Transverse colon (tissue), 4 donors: ENCODE results near the gene TUBG2. TPM values are rescaled to one million over a fixed set of nuclear protein-coding genes. Genes with fewer than 3 reads are reported as not detected.

ENCODE experiments used
- DNase-seq: peaks from one replicate; pipeline ENCODE4 v3.0.0-alpha.2; 2019
- H3K27ac ChIP-seq, 4 donors: fragments of 200-600 bp; sonication (generic); 2 replicates each; pipeline ENCODE4 v1.5.1; 2016 to 2018; ENCODE audit warnings: inconsistent platforms in 4 of 4
- H3K27me3 ChIP-seq: fragments of 200-600 bp; sonication (generic); 2 replicates; pipeline ENCODE4 v1.5.1; 2017; ENCODE audit warnings: inconsistent platforms
- H3K36me3 ChIP-seq, 4 donors: fragments of 200-600 bp; sonication (generic); 2 replicates each; pipeline ENCODE4 v1.5.1; 2017 to 2019; ENCODE audit warnings: inconsistent platforms in 4 of 4
- H3K4me1 ChIP-seq, 4 donors: fragments of 200-600 bp; sonication (generic); 2 replicates each; pipeline ENCODE4 v1.5.1; 2017 to 2020; ENCODE audit warnings: inconsistent platforms in 4 of 4
- H3K4me3 ChIP-seq, 4 donors: fragments of 200-600 bp; sonication (generic); 1 replicate in 1 of 4; 2 replicates in 3 of 4; pipeline versions ENCODE4 v1.5.1 to v1.6.1; 2017 to 2019; ENCODE audit warnings: inconsistent platforms in 4 of 4
- H3K9me3 ChIP-seq, 2 donors: fragments of 200-600 bp; sonication (generic); 2 replicates each; pipeline ENCODE4 v1.5.1; 2017 to 2019; ENCODE audit warnings: inconsistent platforms in 2 of 2
- EP300 ChIP-seq: sonication (generic); formaldehyde crosslinking; IDR thresholded peaks from one replicate; pipeline ENCODE4 v1.6.1; 2017; ENCODE audit warnings: antibody characterized with exemption, low read depth
- POLR2A ChIP-seq: fragments of 450-650 bp; IDR thresholded peaks from one replicate; pipeline ENCODE4 v1.6.1; 2016; ENCODE audit warnings: antibody characterized with exemption, mild to moderate bottlenecking, moderate library complexity
- POLR2AphosphoS5 ChIP-seq, 3 donors: sonication (generic); formaldehyde crosslinking; IDR thresholded peaks; one replicate each; pipeline ENCODE4 v1.6.1; 2016; ENCODE audit warnings: antibody characterized with exemption in 3 of 3
- WGBS, 2 donors: methylation state at CpG; one replicate each; pipeline ENCODE4 v1.1.5; 2018; ENCODE audit warnings: low coverage in 1 of 2; 5-methylcytosine and 5-hydroxymethylcytosine counted together
- in situ Hi-C, 4 donors: fragments of 200-750 bp; cut with MboI; loops; one replicate each; pipeline versions ENCODE4 v1.15.0 to v1.15.1; 2017; ENCODE audit warnings: low sequenced_read_pairs in 3 of 4, low pct_ligation_motif_present in 1 of 4, low pct_unique_long_range_greater_than_20kb in 1 of 4
- intact Hi-C: fragments of 100-400 bp; cut with DNase I; formaldehyde crosslinking; loops from one replicate; pipeline ENCODE4 v1.15.1; 2023; ENCODE audit warnings: low total_unique reads
- total RNA-seq, 4 donors: library from RNA; depleted of rRNA; stranded (reverse); fragments of >200 nt; gene quantifications; one replicate each; pipeline ENCODE4 v1.1.0, GENCODE V29; 2016
- TF ChIP-seq, protein P1 (sequence below), 5 experiments: fragments of 200-600 bp in 3 of 5; fragments of 450-650 bp in 2 of 5; sonication (generic) in 3 of 5; IDR thresholded peaks; 1 replicate in 2 of 5; 2 replicates in 3 of 5; pipeline ENCODE4 v1.5.1; 2016 to 2017; ENCODE audit warnings: antibody characterized with exemption in 5 of 5, inconsistent platforms in 3 of 5, mild to moderate bottlenecking in 2 of 5, moderate library complexity in 1 of 5

Gene TUBG2
- total RNA-seq, 4 donors from 2014 or later: 9.6 to 53.1 (median 26.7) TPM

DNA sequence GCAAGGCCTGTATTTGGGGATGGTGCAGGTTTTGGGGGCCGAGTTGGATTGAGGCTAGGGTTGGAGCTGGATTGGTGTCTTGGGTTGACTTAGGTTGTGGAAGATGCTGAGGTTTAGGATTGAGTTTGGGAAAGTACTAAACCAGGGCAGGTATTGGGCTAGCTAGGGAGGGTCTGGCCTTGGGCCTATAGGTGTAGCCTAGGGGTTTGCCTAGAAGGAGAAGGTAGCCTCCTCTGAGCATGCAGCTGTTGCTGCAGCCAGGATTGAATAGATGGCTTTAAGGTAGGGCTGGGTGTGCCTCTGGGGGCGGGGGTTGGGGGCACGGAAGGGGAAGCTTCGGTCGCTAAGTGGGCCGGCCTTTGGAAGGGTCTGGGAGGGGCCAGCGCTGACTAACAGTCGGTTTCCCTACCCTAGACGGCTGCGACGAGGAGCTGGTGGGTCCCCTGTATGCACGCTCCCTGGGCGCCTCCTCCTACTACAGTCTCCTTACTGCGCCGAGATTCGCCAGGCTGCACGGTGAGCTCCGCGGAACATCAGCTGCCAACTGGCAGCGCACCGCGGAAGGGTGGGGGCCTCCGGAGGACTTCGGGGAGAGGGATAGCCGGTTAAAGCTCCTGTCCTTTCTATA lies 24.4 kb downstream of the TUBG2 start:
- peaks cover 43% of the 10 kb centered on the region for H3K27me3 ChIP-seq
- TF ChIP-seq POLR2A (no peak), EP300 (no peak), POLR2AphosphoS5 (IDR thresholded peaks at IDR 0.05) (no peak)
- TF ChIP-seq, protein P1, sequence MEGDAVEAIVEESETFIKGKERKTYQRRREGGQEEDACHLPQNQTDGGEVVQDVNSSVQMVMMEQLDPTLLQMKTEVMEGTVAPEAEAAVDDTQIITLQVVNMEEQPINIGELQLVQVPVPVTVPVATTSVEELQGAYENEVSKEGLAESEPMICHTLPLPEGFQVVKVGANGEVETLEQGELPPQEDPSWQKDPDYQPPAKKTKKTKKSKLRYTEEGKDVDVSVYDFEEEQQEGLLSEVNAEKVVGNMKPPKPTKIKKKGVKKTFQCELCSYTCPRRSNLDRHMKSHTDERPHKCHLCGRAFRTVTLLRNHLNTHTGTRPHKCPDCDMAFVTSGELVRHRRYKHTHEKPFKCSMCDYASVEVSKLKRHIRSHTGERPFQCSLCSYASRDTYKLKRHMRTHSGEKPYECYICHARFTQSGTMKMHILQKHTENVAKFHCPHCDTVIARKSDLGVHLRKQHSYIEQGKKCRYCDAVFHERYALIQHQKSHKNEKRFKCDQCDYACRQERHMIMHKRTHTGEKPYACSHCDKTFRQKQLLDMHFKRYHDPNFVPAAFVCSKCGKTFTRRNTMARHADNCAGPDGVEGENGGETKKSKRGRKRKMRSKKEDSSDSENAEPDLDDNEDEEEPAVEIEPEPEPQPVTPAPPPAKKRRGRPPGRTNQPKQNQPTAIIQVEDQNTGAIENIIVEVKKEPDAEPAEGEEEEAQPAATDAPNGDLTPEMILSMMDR (IDR thresholded peaks at IDR 0.05): no peak
- peak; percentile 58 for DNase-seq
- H3K27ac ChIP-seq: peak overlapping the region; percentile 77 to 98 (median 90)
- 43% methylated on average over 21 of the region's 25 CpGs; no CpG with 5 or more reads in 1 of the 2 donors for WGBS, 2 donors
- no peaks in the 10 kb centered on the region for H3K36me3 ChIP-seq
- in situ Hi-C loops: loop anchor here (10.0 to 25.0 kb wide), 2 partner anchors 79 to 96 kb away; partner anchors contain the start of genes PSMC3IP (in 3 of the 4), RETREG3 (in 1 of the 4) and TUBG1 (in 1 of the 4)
- H3K9me3 ChIP-seq: no peaks in the 10 kb centered on the region
- peaks cover 28 to 66% (median 53%) of the 10 kb centered on the region in 4 donors for H3K4me1 ChIP-seq
- intact Hi-C loops: loop anchor here (2.0 to 10.0 kb wide), 2 partner anchors 79 to 105 kb away; partner anchors contain the start of genes RETREG3 and TUBG1
- peak overlapping the region in 3 of 4 donors; percentile 4 to 56 (median 45) for H3K4me3 ChIP-seq

DNA sequence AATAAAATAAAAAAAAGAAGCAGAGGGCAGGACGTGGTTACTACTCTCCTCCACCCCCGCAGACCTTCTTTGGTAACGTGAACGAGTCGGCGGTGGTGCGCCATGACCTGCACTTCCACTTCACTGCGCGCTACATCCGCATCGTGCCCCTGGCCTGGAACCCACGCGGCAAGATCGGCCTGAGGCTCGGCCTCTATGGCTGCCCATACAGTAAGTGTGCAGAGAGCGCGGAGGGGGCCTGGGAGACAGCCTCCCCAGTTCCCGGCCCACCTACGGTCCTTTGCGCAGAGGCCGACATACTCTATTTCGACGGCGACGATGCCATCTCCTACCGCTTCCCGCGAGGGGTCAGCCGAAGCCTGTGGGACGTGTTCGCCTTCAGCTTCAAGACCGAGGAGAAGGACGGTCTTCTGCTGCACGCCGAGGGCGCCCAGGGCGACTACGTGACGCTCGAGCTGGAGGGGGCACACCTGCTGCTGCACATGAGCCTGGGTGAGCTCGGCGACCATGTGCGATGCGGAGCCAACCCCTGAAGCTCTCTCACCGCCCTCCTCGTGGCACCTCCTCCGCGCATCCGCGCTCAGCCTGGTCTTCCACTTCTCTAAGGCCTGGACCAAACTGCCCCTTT lies 26.0 kb downstream of the TUBG2 start:
- no peaks in the 10 kb centered on the region for H3K9me3 ChIP-seq
- no peak for DNase-seq
- no peak overlapping the region for H3K4me3 ChIP-seq
- H3K36me3 ChIP-seq: no peaks in the 10 kb centered on the region
- in situ Hi-C loops (loop anchor here (10.0 to 25.0 kb wide), 2 partner anchors 80 to 98 kb away; partner anchors contain the start of genes PSMC3IP (in 3 of the 4), RETREG3 (in 1 of the 4) and TUBG1 (in 1 of the 4)), intact Hi-C loops (loop anchor here (2.0 to 10.0 kb wide), 2 partner anchors 80 to 106 kb away; partner anchors contain the start of genes RETREG3 and TUBG1)
- WGBS, 2 donors: 56 to 83% methylated on average over 5 to 50 of the region's 50 CpGs
- H3K4me1 ChIP-seq: peaks cover 15 to 51% (median 38%) of the 10 kb centered on the region in 4 donors
- peak overlapping the region in 2 of 4 donors; percentile 95 to 98 for H3K27ac ChIP-seq
- peaks cover 43% of the 10 kb centered on the region for H3K27me3 ChIP-seq
- no peak for TF ChIP-seq POLR2AphosphoS5 (IDR thresholded peaks at IDR 0.05)
- TF ChIP-seq, protein P1 (IDR thresholded peaks at IDR 0.05): no peak
- TF ChIP-seq EP300: no peak
- TF ChIP-seq POLR2A: no peak

GRCh38 chr17:42685831-42686230 lies 26.7 kb downstream of the TUBG2 start:
- peaks cover 9 to 43% (median 32%) of the 10 kb centered on the region in 4 donors for H3K4me1 ChIP-seq
- no peaks in the 10 kb centered on the region for H3K9me3 ChIP-seq
- no peak overlapping the region for H3K4me3 ChIP-seq
- TF ChIP-seq, protein P1 (IDR thresholded peaks at IDR 0.05): no peak
- TF ChIP-seq EP300: no peak
- no peak for TF ChIP-seq POLR2A
- TF ChIP-seq POLR2AphosphoS5 (IDR thresholded peaks at IDR 0.05): no peak
- no peak overlapping the region for H3K27ac ChIP-seq
- in situ Hi-C loops: loop anchor here (10.0 to 25.0 kb wide), 2 partner anchors 81 to 99 kb away; partner anchors contain the start of genes PSMC3IP (in 3 of the 4), RETREG3 (in 1 of the 4) and TUBG1 (in 1 of the 4)
- 83 to 86% methylated on average over 7 to 14 of the region's 14 CpGs for WGBS, 2 donors
- H3K27me3 ChIP-seq: peaks cover 43% of the 10 kb centered on the region
- H3K36me3 ChIP-seq: no peaks in the 10 kb centered on the region
- intact Hi-C loops: loop anchor here (2.0 to 10.0 kb wide), 2 partner anchors 81 to 107 kb away; partner anchors contain the start of genes RETREG3 and TUBG1
- no peak for DNase-seq
